KMS-11 (cell line): Measurements from ENCODE around the gene SPTBN5.
A peak's percentile ranks its signal among the peaks of the same experiment; 100 is the strongest.

Experiments used
- H2AFZ ChIP-seq: fragments of 200-600 bp; sonication (generic); 2 replicates; pipeline ENCODE4 v1.6.1; 2016; ENCODE audit warnings: antibody characterized with exemption, mixed run types, low read depth
- H3K27ac ChIP-seq: fragments of 200-600 bp; sonication (generic); 2 replicates; pipeline ENCODE4 v1.6.1; 2016; ENCODE audit warnings: mild to moderate bottlenecking, mixed run types
- H3K27me3 ChIP-seq: fragments of 200-600 bp; sonication (generic); 2 replicates; pipeline ENCODE4 v1.6.1; 2017; ENCODE audit warnings: mild to moderate bottlenecking, low read depth, mixed run types, moderate library complexity; ENCODE audit not compliant: insufficient read depth
- H3K36me3 ChIP-seq: fragments of 200-600 bp; sonication (generic); 2 replicates; pipeline ENCODE4 v1.6.1; 2017; ENCODE audit warnings: mild to moderate bottlenecking, mixed run types; ENCODE audit not compliant: insufficient read depth
- H3K4me1 ChIP-seq: fragments of 200-600 bp; sonication (generic); 2 replicates; pipeline ENCODE4 v1.6.1; 2016; ENCODE audit warnings: mild to moderate bottlenecking, low read depth, mixed run types; ENCODE audit not compliant: poor library complexity, severe bottlenecking
- H3K4me2 ChIP-seq: fragments of 200-600 bp; sonication (generic); 2 replicates; pipeline ENCODE4 v1.7.0; 2016; ENCODE audit warnings: mild to moderate bottlenecking, mixed run types
- H3K4me3 ChIP-seq: fragments of 200-600 bp; sonication (generic); IDR thresholded peaks from 2 replicates; pipeline ENCODE4 v1.6.1; 2017; ENCODE audit warnings: low read depth, low read length, mixed read lengths; ENCODE audit not compliant: insufficient read depth
- H3K79me2 ChIP-seq: fragments of 200-600 bp; sonication (generic); 2 replicates; pipeline ENCODE4 v1.6.1; 2016; ENCODE audit warnings: low read depth, mixed run types; ENCODE audit not compliant: insufficient read depth
- H3K9ac ChIP-seq: fragments of 200-600 bp; sonication (generic); 2 replicates; pipeline ENCODE4 v1.6.1; 2016; ENCODE audit warnings: mild to moderate bottlenecking, mixed run types
- H4K20me1 ChIP-seq: fragments of 200-600 bp; sonication (generic); 2 replicates; pipeline ENCODE4 v1.6.1; 2016; ENCODE audit warnings: mild to moderate bottlenecking, mixed run types; ENCODE audit not compliant: insufficient read depth
- CTCF ChIP-seq: fragments of 200-600 bp; sonication (generic); conservative IDR thresholded peaks from 2 replicates; pipeline ENCODE4 v1.6.1; 2017; ENCODE audit warnings: low read depth, mild to moderate bottlenecking, antibody characterized with exemption, low read length, moderate library complexity, mixed read lengths

The SPTBN5 gene

DNA sequence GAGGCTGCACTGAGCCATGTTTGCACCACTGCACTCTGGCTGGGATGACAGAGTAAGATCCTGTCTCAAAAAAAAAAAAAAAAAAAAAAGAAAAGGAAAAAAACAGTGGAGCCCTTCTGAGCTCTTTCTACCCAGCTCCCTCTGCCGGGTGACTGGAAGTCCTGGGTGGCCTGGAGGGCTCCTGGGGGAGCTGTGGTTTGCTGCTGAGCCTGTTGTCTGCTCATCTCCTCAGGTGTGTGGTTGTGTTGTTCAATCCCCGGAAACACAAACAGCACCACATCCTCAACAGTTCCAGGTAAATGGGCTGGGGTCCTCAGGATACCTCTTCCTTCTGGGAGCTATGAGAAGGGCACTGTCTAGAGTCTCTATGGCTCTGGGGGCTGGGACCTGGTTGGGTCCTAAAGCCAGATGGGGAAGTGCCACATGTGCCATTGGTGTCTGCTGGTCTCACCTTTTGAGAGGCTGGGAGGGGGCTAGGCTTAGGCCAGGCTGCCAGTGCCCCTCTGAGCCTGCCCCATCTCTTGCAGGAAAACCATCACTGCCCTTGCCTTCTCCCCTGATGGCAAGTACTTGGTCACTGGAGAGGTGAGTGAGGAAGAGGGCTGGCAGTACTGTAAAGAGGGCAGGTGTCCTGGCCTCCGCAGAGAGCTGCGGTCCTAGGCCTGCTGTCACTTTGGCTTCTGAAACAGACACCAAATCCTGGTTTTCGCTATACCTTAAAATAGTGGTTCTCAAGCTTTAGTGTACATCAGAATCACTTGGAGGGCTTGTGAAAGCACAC, 83.0 kb downstream of the SPTBN5 start:
- Histone ChIP-seq H4K20me1 (no peaks in the 10 kb centered on the region), H3K4me3 (no peak overlapping the region), H3K36me3 (no peaks in the 10 kb centered on the region), H3K79me2 (no peaks in the 10 kb centered on the region), H3K27ac (no peak overlapping the region), H3K27me3 (no peaks in the 10 kb centered on the region), H3K9ac (no peak overlapping the region), H3K4me2 (peak overlapping the region; percentile 4; the same call in 1 of the 2 replicates), H3K4me1 (peaks cover 11% of the 10 kb centered on the region), H2AFZ (0 out of 2 replicates have a peak overlapping the region, but pooled peaks have one; percentile 15)
- TF ChIP-seq CTCF = no peak

DNA sequence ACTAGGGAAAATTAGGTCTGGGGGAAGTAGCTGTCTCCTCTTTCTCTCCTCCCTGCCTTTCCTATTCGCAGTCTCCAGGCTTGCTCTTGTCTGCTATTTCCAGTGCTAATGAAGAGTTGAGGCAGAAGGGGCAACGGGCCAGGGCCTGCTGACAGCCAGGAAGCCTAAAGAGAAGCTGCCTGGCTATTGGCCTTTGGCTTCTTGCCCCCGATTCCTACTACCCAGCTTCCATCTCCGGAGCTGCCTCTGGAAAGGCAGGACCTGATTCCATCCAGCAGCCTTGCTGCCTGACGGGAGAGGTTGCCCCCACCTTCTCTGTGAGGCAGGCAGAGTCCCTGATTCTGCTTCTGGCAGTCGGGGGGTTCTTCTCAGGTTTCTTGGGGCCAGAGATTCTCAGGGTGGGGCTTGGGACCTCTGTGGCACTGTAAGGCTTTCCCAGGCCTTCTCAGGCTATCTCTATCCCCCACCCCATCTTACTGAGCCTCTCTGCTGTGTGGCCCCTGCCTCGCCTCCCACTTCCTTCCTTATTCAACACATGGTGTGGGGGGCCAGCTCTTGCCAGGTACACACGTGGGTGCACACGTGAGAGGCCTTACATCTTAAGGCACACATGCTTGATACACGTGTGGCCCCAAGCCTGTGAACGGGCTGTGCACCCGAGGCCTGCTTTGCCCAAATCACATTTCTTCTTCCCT, 84.2 kb downstream of the SPTBN5 start:
- Histone ChIP-seq H3K27me3 (no peaks in the 10 kb centered on the region), H3K4me2 (no peak overlapping the region), H3K36me3 (no peaks in the 10 kb centered on the region), H4K20me1 (no peaks in the 10 kb centered on the region), H3K4me1 (peaks cover 11% of the 10 kb centered on the region), H3K4me3 (no peak overlapping the region), H3K79me2 (no peaks in the 10 kb centered on the region), H2AFZ (no peak overlapping the region), H3K27ac (no peak overlapping the region), H3K9ac (no peak overlapping the region)
- TF ChIP-seq CTCF = no peak

DNA sequence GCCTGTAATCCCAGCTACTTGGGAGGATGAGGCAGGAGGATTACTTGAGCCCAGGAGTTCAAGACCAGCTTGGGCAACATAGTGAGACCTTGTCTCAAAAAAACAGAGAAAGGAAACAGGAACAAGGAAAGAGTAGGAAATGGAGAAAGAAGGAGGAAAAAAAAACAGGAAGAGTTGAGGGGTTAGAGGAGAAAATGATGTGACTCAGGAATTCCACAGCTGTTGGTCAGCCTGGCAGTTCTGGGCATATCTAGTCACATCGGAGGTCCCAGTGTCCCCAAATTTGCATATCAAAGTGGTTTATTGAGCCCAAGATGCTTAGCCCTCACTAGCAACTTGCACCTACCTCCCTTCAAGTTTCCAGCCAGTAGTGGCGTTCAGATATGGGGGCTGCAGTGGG, 84.7 kb downstream of the SPTBN5 start:
- H3K4me1 ChIP-seq = peaks cover 11% of the 10 kb centered on the region
- H3K27ac ChIP-seq = no peak overlapping the region
- no peaks in the 10 kb centered on the region for H3K27me3 ChIP-seq
- no peak overlapping the region for H3K4me3 ChIP-seq
- no peak overlapping the region for H3K4me2 ChIP-seq
- no peak overlapping the region for H3K9ac ChIP-seq
- no peaks in the 10 kb centered on the region for H3K36me3 ChIP-seq
- H2AFZ ChIP-seq = no peak overlapping the region
- no peak for TF ChIP-seq CTCF
- H4K20me1 ChIP-seq = no peaks in the 10 kb centered on the region
- H3K79me2 ChIP-seq = no peaks in the 10 kb centered on the region

DNA sequence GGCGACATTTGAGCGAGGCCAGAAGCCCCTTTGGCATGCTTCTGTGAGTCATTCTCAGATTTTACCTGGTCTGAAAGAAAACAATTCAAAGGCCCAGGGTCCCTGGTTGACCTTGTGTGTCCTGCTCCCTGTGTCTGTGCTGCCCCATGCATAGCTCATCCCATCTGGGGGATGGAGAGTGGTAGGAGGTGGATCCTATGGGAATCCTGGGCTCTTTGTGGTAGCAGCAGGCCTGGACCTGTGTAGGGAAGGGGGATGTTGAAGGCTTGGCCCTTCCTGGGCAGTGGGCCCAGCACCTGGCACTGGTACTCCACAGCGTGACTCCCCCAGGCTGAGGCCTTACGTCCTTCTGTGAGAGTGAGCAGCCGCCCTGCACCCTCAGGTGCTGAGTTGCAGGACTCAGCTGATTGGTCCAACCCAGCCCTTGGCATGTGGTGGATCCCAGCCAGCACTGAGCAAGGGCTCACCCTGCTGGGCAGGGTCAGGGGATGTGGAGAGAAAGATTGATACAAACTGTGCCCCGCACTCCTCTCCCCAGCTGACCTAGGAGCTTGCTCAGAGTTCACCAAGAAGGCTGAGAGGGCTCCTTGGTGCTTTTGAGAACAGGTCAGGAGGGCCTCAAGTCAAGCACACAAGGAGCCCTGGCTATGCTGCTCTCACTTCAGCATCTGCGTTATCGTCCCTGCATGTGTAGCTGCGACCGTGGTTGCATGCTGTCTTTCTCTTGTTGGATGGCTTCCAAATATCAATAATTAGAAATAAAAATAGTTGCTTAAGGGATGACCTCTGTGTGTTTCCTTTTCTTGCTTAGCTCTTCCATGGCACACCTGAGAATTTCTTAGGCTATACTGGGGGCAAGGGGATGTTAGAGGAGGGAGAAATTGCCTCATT, 87.3 kb downstream of the SPTBN5 start:
- Histone ChIP-seq H3K4me1 (peaks cover 9% of the 10 kb centered on the region), H3K9ac (no peak overlapping the region), H3K27ac (no peak overlapping the region), H2AFZ (no peak overlapping the region), H3K27me3 (no peaks in the 10 kb centered on the region), H3K4me2 (no peak overlapping the region), H3K36me3 (no peaks in the 10 kb centered on the region), H3K4me3 (no peak overlapping the region), H3K79me2 (no peaks in the 10 kb centered on the region), H4K20me1 (no peaks in the 10 kb centered on the region)
- TF ChIP-seq CTCF = no peak
